Glutamatergic neuron (in vitro differentiated cells): ENCODE results near the gene SLC16A9. TPM values are rescaled to one million over a fixed set of nuclear protein-coding genes. Genes with fewer than 3 reads are reported as not detected.

Experiments
- DNase-seq: peaks from one replicate; pipeline ENCODE4 v3.0.0; 2022
- H3K27ac Mint-ChIP-seq: one replicate; pipeline ENCODE4 v1.8.0; 2020; ENCODE audit warnings: mild to moderate bottlenecking, mixed read lengths, inconsistent platforms; ENCODE audit not compliant: unreplicated experiment
- H3K27me3 Mint-ChIP-seq: one replicate; pipeline ENCODE4 v1.8.0; 2020; ENCODE audit warnings: mild to moderate bottlenecking, moderate library complexity, mixed read lengths, inconsistent platforms; ENCODE audit not compliant: unreplicated experiment
- H3K36me3 Mint-ChIP-seq: one replicate; pipeline ENCODE4 v1.8.0; 2020; ENCODE audit warnings: mild to moderate bottlenecking, mixed read lengths, inconsistent platforms; ENCODE audit not compliant: unreplicated experiment
- H3K4me1 Mint-ChIP-seq: one replicate; pipeline ENCODE4 v1.8.0; 2020; ENCODE audit warnings: mild to moderate bottlenecking, low read depth, mixed read lengths, inconsistent platforms; ENCODE audit not compliant: unreplicated experiment
- H3K4me3 Mint-ChIP-seq: one replicate; pipeline ENCODE4 v1.8.0; 2020; ENCODE audit warnings: mild to moderate bottlenecking, mixed read lengths, inconsistent platforms; ENCODE audit not compliant: unreplicated experiment
- H3K9me3 Mint-ChIP-seq: one replicate; pipeline ENCODE4 v1.8.0; 2020; ENCODE audit warnings: mild to moderate bottlenecking, moderate library complexity, mixed read lengths, inconsistent platforms; ENCODE audit not compliant: unreplicated experiment
- CTCF ChIP-seq: fragments of 200-600 bp; sonication (generic); IDR thresholded peaks from one replicate; pipeline ENCODE4 v1.5.0; 2021; ENCODE audit not compliant: partially characterized antibody, unreplicated experiment
- long read RNA-seq: library from polyadenylated mRNA; unstranded; transcript quantifications from one replicate; pipeline ENCODE4 v2.0.0, GENCODE V29; 2020; ENCODE audit not compliant: unreplicated experiment
- total RNA-seq: library from RNA; stranded (reverse); fragmentation: NEBNext Ultra II Directional; extraction: Animal tissue kit (Norgen Biotek cat#: 25700); gene quantifications from one replicate; pipeline ENCODE4 v1.2.1, GENCODE V29; 2021; ENCODE audit not compliant: unreplicated experiment

SLC16A9 gene, protein sequence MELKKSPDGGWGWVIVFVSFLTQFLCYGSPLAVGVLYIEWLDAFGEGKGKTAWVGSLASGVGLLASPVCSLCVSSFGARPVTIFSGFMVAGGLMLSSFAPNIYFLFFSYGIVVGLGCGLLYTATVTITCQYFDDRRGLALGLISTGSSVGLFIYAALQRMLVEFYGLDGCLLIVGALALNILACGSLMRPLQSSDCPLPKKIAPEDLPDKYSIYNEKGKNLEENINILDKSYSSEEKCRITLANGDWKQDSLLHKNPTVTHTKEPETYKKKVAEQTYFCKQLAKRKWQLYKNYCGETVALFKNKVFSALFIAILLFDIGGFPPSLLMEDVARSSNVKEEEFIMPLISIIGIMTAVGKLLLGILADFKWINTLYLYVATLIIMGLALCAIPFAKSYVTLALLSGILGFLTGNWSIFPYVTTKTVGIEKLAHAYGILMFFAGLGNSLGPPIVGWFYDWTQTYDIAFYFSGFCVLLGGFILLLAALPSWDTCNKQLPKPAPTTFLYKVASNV
- 1.2 TPM for total RNA-seq
- long read RNA-seq, result 0 reads

DNA sequence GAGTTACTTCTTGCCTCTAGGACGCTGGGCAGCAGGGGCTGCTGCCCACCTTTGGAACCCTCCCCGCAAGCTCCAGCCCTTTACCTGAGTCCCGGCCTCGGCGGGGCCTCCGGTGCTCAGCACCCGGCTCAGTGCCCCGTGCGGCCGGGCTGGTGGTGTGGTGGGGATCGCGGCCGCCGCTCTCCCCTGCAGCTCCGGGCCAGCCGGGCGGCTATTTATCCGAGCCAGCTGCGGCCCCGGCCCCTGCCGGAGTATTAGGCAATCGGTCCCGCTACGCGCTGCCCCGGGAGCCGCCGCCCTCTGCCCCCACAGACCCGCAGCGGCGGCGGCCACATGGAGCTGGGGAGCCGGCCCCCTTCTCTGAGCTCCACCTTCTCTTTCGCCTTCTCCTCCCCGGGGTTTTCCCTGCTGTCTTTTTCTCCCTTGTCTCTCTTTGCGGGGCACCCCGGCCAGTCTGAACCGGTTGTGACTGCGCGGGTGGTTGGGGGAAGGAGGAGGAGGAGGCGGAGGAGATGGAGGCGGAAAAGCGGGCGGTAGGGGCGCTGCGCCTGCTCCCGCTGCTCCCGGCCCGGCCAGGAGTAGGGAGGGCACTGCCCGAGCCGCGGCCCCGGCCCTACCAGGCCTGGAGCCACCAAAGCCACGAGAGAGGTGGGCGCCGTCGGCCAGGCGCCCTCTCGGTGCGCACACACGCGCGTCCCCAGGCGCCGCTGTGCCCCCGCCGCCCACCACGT lies at the start of gene SLC16A9:
TSS of gene SLC16A9 (minus strand) at position 456 of the 731 bp plus-strand sequence. CDS start 25,559 bp downstream, outside the sequence.
- no peak within 1 kb of the TSS for H3K27ac Mint-ChIP-seq
- peak; percentile 81 for DNase-seq
- H3K9me3 Mint-ChIP-seq, result no peaks in the 10 kb centered on the region
- no peaks in the 10 kb centered on the region for H3K27me3 Mint-ChIP-seq
- peak; percentile 31 for TF ChIP-seq CTCF
- peak within 1 kb of the TSS; percentile 88 for H3K4me3 Mint-ChIP-seq
- no peaks in the 10 kb centered on the region for H3K4me1 Mint-ChIP-seq
- H3K36me3 Mint-ChIP-seq, result peaks cover 5% of the 10 kb centered on the region

- Mint-ChIP-seq H3K27me3 (no peaks in the 10 kb centered on the region), H3K4me3 (no peak overlapping the region), H3K27ac (no peak overlapping the region), H3K9me3 (peaks cover 4% of the 10 kb centered on the region), H3K4me1 (no peaks in the 10 kb centered on the region), H3K36me3 (peaks cover 6% of the 10 kb centered on the region)
- TF ChIP-seq CTCF, result no peak
- no peak for DNase-seq
These were observed 48.3 kb upstream of the SLC16A9 start for GRCh38 chr10:59757966-59758365.

GRCh38 chr10:59754951-59755350 lies 45.3 kb upstream of the SLC16A9 start:
- Mint-ChIP-seq H3K4me3 (no peak overlapping the region), H3K36me3 (peaks cover 6% of the 10 kb centered on the region), H3K27ac (no peak overlapping the region), H3K27me3 (no peaks in the 10 kb centered on the region), H3K9me3 (no peaks in the 10 kb centered on the region), H3K4me1 (no peaks in the 10 kb centered on the region)
- no peak for TF ChIP-seq CTCF
- DNase-seq, result no peak

DNA sequence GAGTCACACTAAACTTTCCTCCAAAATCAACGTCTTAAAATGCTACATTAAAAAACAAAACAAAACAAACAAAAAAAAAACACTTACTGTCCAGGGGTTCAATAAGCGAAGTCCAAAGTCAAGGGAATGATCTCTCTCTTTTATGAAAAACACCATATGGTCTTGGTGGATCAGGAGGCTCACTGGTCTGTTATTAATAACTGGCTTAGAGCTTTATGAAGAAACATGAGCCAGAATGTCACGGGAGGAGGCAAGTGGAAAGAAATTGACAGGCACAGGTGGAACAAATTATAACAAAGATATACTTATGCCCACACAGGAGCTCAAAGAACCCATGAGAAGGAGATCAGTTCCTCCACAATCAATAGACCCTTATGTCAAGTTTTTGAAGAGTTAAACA lies 43.6 kb upstream of the SLC16A9 start, which contains the start of gene MRLN:
TSS of gene MRLN (minus strand) at position 189 of the 400 bp plus-strand sequence.
- no peaks in the 10 kb centered on the region for H3K36me3 Mint-ChIP-seq
- H3K27me3 Mint-ChIP-seq, result no peaks in the 10 kb centered on the region

More for the DNA sequence above, 43.6 kb upstream of the SLC16A9 start, which contains the start of gene MRLN:
- no peak for DNase-seq
- H3K4me1 Mint-ChIP-seq, result no peaks in the 10 kb centered on the region
- no peaks in the 10 kb centered on the region for H3K9me3 Mint-ChIP-seq
- H3K4me3 Mint-ChIP-seq, result no peak within 1 kb of the TSS
- TF ChIP-seq CTCF, result no peak
- H3K27ac Mint-ChIP-seq, result no peak within 1 kb of the TSS
